Activated T-helper 1 cell treated with anti-CD3 and anti-CD28 coated beads, Interleukin-2, amount 50 U/mL, for 16 hours (primary cell): ENCODE measurements around the gene ITIH1.

Experiments
- DNase-seq, 2 donors: peaks; one replicate each; pipeline ENCODE4 v3.0.0-alpha.2; 2020; ENCODE audit warnings: low read depth in 1 of 2, low spot score in 1 of 2

The ITIH1 gene

GRCh38 chr3:52813810-52814209 is 36.4 kb downstream of the ITIH1 start:
- DNase-seq: no peak

GRCh38 chr3:52816199-52816598 is 38.8 kb downstream of the ITIH1 start:
- no peak for DNase-seq

DNA sequence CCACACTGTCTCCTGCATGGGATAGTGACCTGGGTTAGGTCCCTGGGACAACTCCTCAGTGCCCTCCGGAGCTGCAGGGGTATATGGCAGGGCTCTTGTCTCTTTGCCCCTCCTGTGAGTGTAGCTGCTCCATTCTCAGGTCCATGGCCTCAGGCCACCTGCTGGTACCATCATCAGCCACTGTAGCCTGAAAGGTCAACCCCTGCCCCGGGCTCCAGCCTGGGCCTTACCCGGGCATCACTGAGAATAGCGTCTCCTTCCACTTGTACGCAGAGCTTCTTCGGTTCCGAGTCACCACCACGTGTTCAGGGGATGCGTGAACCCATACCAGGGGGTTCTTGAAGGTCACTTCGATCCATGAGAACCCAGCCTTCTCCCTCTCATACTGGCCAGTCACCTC is 39.3 kb downstream of the ITIH1 start:
- no peak for DNase-seq

DNA sequence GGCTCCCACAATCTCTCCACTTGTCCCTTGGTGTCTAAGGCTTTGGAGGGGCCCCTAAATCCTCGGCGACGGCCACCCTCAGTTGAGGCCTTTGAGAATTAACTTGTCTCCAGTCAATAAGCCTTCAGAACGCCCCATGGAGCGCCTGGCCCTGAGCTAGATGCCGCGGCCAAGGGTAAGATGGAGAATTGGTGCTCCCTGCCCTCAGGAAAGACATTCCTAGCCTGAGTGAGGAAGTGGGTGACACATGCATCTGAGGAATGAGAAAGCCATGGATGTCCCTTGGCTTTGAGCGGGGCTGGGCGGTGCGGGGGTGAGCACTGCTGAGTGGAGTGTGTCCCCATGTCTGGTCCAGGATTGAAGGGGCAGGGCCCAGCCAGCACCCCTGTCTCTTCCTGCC is 39.8 kb downstream of the ITIH1 start:
- DNase-seq: no peak

DNA sequence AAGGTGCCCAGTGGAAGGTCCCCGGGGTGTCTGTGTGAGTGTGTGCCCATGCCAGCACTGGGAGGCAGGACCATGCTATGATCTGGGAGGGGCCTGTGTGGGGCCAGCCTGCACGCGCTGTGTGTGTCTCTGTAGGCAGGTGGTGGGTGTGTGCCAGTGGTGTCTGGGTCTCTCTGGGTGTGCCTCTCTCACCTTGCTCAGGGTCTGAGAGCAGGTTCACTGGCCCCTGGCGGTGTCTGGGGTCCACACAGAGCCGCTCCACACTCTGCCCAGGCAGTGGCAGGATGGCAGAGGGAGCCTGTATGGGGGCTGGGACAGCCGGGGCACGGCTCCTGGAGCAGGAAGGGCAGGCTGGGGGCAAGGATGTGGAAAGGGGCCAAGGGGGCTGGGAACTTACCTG is 40.5 kb downstream of the ITIH1 start:
- no peak for DNase-seq

DNA sequence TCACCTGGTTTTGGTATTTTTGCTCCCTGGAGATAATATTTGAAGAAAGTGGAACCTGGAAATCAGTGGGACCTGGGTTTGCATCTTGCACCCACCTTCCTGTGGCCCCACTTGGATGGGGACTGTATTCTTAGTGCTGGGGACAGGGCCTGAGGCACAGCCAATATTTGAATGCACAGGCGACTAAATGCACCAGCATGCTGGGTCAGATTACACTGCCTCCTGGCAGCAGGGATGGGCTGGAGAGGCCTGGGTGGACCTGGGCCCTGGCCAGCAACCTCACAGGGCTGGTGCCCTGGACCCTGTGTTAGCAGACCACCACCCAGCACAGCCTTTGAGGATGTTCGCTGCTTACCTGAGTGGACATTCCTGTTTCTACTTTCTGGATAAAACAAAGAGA is 42.5 kb downstream of the ITIH1 start:
- no peak for DNase-seq

- DNase-seq: no peak
Observed at GRCh38 chr3:52820736-52821135, 43.3 kb downstream of the ITIH1 start.

DNA sequence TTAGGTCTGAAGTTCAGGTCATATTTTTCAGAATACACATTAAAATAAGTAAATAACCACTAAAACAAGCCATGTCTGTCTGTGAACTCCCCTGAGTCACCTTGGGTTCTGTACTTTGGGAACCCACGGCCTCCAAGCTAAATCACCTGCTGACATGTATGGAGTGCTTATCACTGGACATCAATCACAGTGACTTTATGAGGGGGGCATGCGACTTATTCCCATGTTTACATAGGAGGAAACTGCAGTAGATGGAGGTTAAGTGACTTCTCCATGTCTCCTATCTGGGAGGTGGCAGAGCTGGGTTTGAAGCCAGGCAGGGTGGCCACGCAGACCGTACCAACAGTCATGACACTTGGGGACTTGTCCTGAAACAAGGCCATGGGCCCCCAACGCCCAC is 45.0 kb downstream of the ITIH1 start:
- DNase-seq: no peak

DNA sequence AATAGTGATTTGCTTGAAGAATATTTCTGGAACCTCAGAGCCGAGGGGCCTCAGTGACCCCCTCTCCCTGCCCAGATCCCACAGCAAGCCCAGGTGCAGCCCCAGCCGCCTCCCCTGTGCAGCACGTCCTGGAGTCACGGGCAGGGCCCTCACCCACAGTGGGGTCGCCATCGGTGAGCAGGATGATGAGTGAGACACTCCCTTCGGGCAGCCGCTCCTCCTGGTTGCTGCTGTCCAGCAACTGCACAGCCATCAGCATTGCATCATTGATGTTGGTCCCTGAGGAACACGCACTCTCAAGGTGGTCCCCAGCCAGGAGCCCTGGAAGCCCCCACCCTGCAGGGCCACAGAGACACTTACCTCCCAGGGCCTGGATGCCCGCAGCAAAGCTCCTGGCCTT is 46.6 kb downstream of the ITIH1 start:
- no peak for DNase-seq

DNA sequence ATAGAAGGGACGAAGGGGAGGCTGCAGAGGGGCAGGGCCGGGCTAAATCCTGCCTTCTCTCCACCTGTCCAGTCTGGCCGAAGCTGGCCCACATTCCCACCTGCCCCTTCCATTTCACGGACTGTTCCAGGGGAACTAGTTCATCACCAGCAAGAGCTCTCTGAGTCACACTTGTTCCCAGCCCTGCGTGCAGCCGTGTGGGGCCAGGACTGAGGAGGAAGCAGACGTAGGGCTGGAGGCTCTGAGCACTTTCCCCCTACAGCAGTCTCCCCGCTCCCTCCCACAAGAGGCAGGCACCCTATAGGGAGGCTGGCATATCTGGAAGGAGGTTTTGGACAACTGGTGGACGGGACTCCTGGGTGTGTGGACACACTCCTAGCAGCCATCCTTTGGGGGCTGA is 50.0 kb downstream of the ITIH1 start:
- no peak for DNase-seq

- no peak for DNase-seq
Observed at GRCh38 chr3:52827866-52828376, 50.5 kb downstream of the ITIH1 start.

GRCh38 chr3:52829482-52829881 is 52.1 kb downstream of the ITIH1 start:
- DNase-seq: no peak

DNA sequence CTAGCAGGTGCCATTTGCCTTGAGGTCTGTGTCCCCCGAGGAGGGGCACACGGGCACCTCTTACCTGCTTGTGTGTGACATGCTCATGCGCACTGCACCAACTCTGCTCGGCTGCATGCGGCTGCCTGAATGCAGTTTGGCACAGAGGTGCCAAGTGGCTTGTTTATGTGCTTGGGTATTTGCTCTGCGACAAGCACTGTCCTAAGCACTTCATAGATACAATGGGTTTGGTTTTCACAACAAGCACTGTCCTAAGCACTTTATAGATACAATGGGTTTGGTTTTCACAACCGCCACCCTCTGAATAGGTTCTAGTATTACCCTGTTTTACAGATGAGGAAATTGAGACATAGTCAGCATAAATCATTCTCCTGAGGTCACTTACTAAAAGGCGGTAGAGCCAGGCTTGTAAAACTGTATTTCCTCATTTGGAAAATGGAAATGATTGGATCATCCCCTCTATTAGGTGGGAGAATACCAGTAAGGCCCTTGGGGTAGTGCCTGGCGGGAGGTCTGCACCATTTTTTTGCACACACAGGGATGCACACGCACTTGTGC is 52.6 kb downstream of the ITIH1 start:
- no peak for DNase-seq

DNA sequence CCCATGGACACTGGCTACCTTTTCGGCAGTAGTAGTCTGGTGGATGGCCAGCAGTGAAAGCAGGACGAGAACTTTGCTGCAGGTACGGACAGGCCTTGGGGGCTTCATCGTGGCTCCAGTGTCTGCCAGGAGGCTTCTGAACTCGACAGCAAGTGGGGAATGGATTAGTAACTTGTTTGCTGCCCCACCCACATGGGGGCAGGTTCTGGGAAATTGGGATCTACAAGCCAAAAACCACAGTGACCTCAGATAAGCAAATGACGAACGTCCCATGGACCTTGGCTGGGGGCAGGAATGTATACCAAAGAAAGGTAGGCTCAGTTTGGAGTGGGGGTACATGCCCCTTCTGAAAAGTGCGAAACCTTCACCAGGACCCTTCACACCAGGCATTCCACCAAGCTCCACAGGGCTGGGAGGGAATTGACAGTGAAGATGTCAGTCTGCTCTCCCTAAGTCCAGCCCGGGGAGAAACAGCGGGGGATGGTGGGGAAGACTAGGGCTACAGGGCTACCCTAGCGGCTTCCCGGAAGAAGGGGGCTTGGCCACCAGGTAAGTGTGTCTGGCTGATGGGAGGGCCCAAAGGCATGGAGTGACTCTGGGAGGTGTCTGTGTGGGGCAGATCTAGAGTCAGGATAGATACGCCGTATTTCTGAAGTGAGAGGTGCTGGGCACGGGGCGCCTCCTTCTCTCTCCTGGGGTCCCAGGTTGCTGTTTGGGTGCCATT is 53.3 kb downstream of the ITIH1 start, which contains the start of gene ITIH4:
TSS of gene ITIH4 (minus strand) at position 138 of the 724 bp plus-strand sequence. CDS start at position 108, 30 bp downstream.
- DNase-seq: no peak

DNA sequence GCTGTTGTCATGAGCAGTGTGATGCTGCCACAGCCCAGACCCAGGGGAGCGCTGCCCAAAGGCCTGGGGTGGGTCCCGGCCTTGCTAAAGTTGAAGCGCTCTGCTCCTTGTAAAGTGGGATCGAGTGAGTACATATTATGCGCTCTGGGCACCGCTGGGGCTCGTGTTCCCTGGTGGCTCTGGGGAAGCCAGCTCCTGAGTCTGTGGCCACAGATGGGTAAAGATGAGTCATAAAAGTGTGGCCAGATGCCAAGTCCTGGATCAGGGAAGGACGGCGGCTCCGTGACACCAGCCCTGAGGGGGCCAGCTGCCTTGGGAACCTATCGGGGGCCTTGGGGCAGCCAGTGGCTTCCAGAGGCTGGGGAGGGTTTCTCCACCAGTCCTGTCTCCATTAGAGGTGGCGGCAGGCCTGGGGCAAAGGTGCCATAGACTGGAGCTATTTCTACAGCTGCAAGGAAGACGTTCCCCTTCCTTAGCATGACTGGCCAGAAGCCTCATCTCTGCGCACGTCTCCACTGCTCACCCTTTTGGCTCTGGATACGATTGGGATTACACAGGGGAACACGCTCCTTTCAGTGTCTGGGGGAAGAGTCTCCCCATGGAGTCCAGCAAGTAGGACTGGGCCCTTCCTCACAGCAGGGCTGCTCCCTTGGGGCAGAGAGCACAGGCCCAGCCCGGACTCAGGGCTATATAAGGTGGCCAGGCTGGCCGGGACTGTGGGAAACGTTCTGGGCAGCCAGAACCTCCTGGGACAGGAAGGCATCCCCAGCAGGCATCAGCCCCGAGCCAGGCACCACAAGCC is 54.3 kb downstream of the ITIH1 start:
- DNase-seq: no peak

GRCh38 chr3:52833202-52833601 is 55.8 kb downstream of the ITIH1 start:
- no peak for DNase-seq

GRCh38 chr3:52834871-52835501 is 57.6 kb downstream of the ITIH1 start, which contains the start of gene MUSTN1:
Gene MUSTN1, minus strand, starts transcription at chr3:52835019. Its CDS starts 71 bp downstream, at chr3:52834948.
- DNase-seq: no peak

GRCh38 chr3:52835766-52836470 is 58.5 kb downstream of the ITIH1 start:
- DNase-seq: no peak

DNA sequence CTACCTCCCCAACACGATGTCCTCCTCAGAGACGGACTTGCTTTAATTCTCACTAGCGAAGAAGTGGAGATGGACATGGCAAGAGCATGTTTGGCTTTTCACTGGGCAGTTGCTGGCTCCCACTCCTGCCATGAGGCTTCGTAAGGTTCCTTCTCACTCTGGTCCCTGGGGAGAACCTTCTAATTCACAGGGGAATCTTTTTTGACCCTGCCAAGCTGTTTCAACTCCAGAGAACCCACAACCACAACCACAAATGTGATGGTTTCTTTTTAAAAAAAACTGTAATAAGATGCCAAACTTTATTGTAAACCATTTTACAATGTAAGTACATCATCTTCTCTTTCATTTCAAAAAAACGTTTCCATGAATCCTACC is 59.1 kb downstream of the ITIH1 start:
- DNase-seq: no peak

GRCh38 chr3:52836986-52837385 is 59.6 kb downstream of the ITIH1 start:
- DNase-seq: no peak
